Natural killer cell (primary cell): ENCODE measurements around the gene CIAPIN1. TPM values are rescaled to one million over a fixed set of nuclear protein-coding genes. Genes with fewer than 3 reads are reported as not detected.

Experiments used
- ATAC-seq, 3 donors: fragments of 150-1000 bp in 2 of 3; fragments of 200-7000 bp in 1 of 3; cut with Tn5 transposase; 1 replicate in 1 of 3; 2 replicates in 2 of 3; pipeline ENCODE4 v1.10.0; 2021; ENCODE audit warnings: mild to moderate bottlenecking in 2 of 3, moderate library complexity in 2 of 3
- DNase-seq, 2 donors: peaks; one replicate each; pipeline versions ENCODE4 v3.0.0 to v3.0.0-alpha.2; 2013 to 2021; ENCODE audit warnings: mixed read lengths in 1 of 2
- H3K27ac ChIP-seq: one replicate; pipeline ENCODE4 v1.5.1; 2013; ENCODE audit warnings: mild to moderate bottlenecking, low read length
- H3K27me3 ChIP-seq: one replicate; pipeline ENCODE4 v1.6.1; 2013; ENCODE audit warnings: low read length; ENCODE audit not compliant: control insufficient read depth, insufficient read depth
- H3K36me3 ChIP-seq: one replicate; pipeline ENCODE4 v1.6.1; 2013; ENCODE audit warnings: low read length; ENCODE audit not compliant: control insufficient read depth, insufficient read depth
- H3K4me1 ChIP-seq: one replicate; pipeline ENCODE4 v1.6.1; 2013; ENCODE audit warnings: low read length; ENCODE audit not compliant: control insufficient read depth, insufficient read depth
- H3K4me3 ChIP-seq: one replicate; pipeline ENCODE4 v1.5.1; 2013; ENCODE audit warnings: low read length
- H3K9me3 ChIP-seq: one replicate; pipeline ENCODE4 v1.6.1; 2013; ENCODE audit warnings: low read length; ENCODE audit not compliant: control insufficient read depth, insufficient read depth
- H3K27ac Mint-ChIP-seq, 2 donors: one replicate each; pipeline ENCODE4 v1.8.0; 2022; ENCODE audit warnings: mild to moderate bottlenecking in 2 of 2, mixed read lengths in 2 of 2, moderate library complexity in 1 of 2
- H3K27me3 Mint-ChIP-seq, 2 donors: one replicate each; pipeline ENCODE4 v1.8.0; 2022; ENCODE audit warnings: low read depth in 2 of 2, mixed read lengths in 2 of 2
- H3K36me3 Mint-ChIP-seq: one replicate; pipeline ENCODE4 v1.8.0; 2022; ENCODE audit warnings: mixed read lengths
- H3K4me1 Mint-ChIP-seq, 2 donors: one replicate each; pipeline ENCODE4 v1.8.0; 2022; ENCODE audit warnings: mixed read lengths in 2 of 2
- H3K4me3 Mint-ChIP-seq: one replicate; pipeline ENCODE4 v1.8.0; 2022; ENCODE audit warnings: mild to moderate bottlenecking, moderate library complexity, mixed read lengths
- H3K9me3 Mint-ChIP-seq, 2 donors: one replicate each; pipeline ENCODE4 v1.8.0; 2022; ENCODE audit warnings: mixed read lengths in 2 of 2
- CTCF ChIP-seq: fragments of 200-600 bp; IDR thresholded peaks from one replicate; pipeline ENCODE4 v1.8.0; 2022; ENCODE audit warnings: antibody characterized with exemption
- WGBS: methylation state at CpG from one replicate; pipeline ENCODE4 v1.1.7; 2013; ENCODE audit warnings: missing lambda C conversion rate; ENCODE audit not compliant: insufficient coverage; 5-methylcytosine and 5-hydroxymethylcytosine counted together
- intact Hi-C: fragments of 100-400 bp; cut with micrococcal nuclease; formaldehyde crosslinking; loops from one replicate; pipeline ENCODE4 v1.14.2; 2022
- total RNA-seq, 4 donors: library from RNA; stranded (reverse); fragments of 120-200 nt in 1 of 4; gene quantifications; one replicate each; pipeline versions ENCODE4 v1.2.3 to v1.2.4, GENCODE V29; 2013 to 2022

The CIAPIN1 gene
- total RNA-seq, 3 donors from 2014 or later (not counting 1 experiment from before 2014, with no cell fraction given), result 41.1 to 48.8 (median 42.9) TPM

GRCh38 chr16:57486858-57487834 is 40.0 kb upstream of the CIAPIN1 start:
- WGBS, result 91% methylated on average over 8 of the region's 8 CpGs
- Mint-ChIP-seq H3K4me1 (peaks cover 11 to 26% of the 10 kb centered on the region in 2 donors), H3K27ac (peak overlapping the region in 1 of 2 donors; percentile 79), H3K27me3 (peaks cover 5 to 7% of the 10 kb centered on the region in 2 donors), H3K36me3 (no peaks in the 10 kb centered on the region), H3K4me3 (peak overlapping the region; percentile 79), H3K9me3 (no peaks in the 10 kb centered on the region)
- Histone ChIP-seq H3K27ac (no peak overlapping the region), H3K36me3 (no peaks in the 10 kb centered on the region), H3K4me3 (no peak overlapping the region), H3K27me3 (no peaks in the 10 kb centered on the region), H3K4me1 (peaks cover 20% of the 10 kb centered on the region), H3K9me3 (no peaks in the 10 kb centered on the region)
- no peak for TF ChIP-seq CTCF
- ATAC-seq (no peak), DNase-seq (no peak)
- intact Hi-C loops, result loop anchor here (2.0 kb wide), 1 partner anchor 50 kb away; the partner anchor contains the start of gene CCDC102A

GRCh38 chr16:57485916-57486857 is 39.0 kb upstream of the CIAPIN1 start, which contains the start of gene DOK4:
Gene DOK4, minus strand, starts transcription at chr16:57486493. Its CDS starts 6,986 bp downstream, at chr16:57479507.
- H3K36me3 ChIP-seq, result no peaks in the 10 kb centered on the region
- Mint-ChIP-seq H3K4me3 (peak within 1 kb of the TSS; percentile 91), H3K36me3 (no peaks in the 10 kb centered on the region), H3K4me1 (peaks cover 11 to 26% of the 10 kb centered on the region in 2 donors), H3K27me3 (peaks cover 0 to 3% of the 10 kb centered on the region in 2 donors), H3K9me3 (no peaks in the 10 kb centered on the region), H3K27ac (peak within 1 kb of the TSS in 1 of 2 donors; percentile 85)
- WGBS, result 1% methylated on average over 73 of the region's 73 CpGs
- intact Hi-C loops, result loop anchor here (2.0 kb wide), 1 partner anchor 51 kb away; the partner anchor contains the start of gene CCDC102A
- TF ChIP-seq CTCF, result no peak
- H3K4me1 ChIP-seq, result peaks cover 20% of the 10 kb centered on the region
- ATAC-seq (peak; percentile 88 to 95 (median 94)), DNase-seq (peak; percentile 68 to 85)
- no peaks in the 10 kb centered on the region for H3K27me3 ChIP-seq
- no peaks in the 10 kb centered on the region for H3K9me3 ChIP-seq
- H3K27ac ChIP-seq, result no peak within 1 kb of the TSS
- peak within 1 kb of the TSS; percentile 70 for H3K4me3 ChIP-seq

- Mint-ChIP-seq H3K27ac (peak overlapping the region in 1 of 2 donors; percentile 85), H3K4me3 (peak overlapping the region; percentile 91), H3K9me3 (no peaks in the 10 kb centered on the region), H3K4me1 (peaks cover 11 to 30% of the 10 kb centered on the region in 2 donors), H3K27me3 (peaks cover 0 to 3% of the 10 kb centered on the region in 2 donors), H3K36me3 (no peaks in the 10 kb centered on the region)
- ATAC-seq, result no peak
- Histone ChIP-seq H3K27ac (no peak overlapping the region), H3K9me3 (no peaks in the 10 kb centered on the region), H3K36me3 (no peaks in the 10 kb centered on the region), H3K4me1 (peaks cover 20% of the 10 kb centered on the region), H3K4me3 (peak overlapping the region; percentile 70), H3K27me3 (no peaks in the 10 kb centered on the region)
- no peak for TF ChIP-seq CTCF
- no peak for DNase-seq
- intact Hi-C loops, result no loop called here
- 78% methylated on average over 14 of the region's 14 CpGs for WGBS
These were observed 38.1 kb upstream of the CIAPIN1 start for GRCh38 chr16:57485091-57485915.
